Fibroblast of skin of right quadriceps (primary cell): ENCODE data around the gene NFIX.

Source experiments
- DNase-seq: peaks from one replicate; pipeline ENCODE4 v3.0.0-alpha.2; 2013

The NFIX gene

DNA sequence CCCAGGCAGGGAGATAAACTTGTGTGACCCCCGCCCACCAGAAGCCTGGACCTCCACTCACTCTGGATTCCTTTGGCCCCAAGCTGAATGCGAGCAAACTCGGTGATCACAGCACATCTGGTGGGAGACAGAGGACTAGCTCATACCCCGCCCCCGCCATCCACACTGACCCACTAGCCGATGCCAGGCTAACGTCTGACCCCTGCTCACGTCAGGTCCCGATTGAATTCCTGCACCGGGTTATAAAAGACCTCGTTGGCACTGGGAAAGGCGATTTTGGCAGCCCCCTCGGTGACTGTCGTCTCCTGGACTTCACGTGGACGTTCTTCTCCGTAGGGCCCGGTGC, 120.6 kb downstream of the NFIX start:
- no peak for DNase-seq

DNA sequence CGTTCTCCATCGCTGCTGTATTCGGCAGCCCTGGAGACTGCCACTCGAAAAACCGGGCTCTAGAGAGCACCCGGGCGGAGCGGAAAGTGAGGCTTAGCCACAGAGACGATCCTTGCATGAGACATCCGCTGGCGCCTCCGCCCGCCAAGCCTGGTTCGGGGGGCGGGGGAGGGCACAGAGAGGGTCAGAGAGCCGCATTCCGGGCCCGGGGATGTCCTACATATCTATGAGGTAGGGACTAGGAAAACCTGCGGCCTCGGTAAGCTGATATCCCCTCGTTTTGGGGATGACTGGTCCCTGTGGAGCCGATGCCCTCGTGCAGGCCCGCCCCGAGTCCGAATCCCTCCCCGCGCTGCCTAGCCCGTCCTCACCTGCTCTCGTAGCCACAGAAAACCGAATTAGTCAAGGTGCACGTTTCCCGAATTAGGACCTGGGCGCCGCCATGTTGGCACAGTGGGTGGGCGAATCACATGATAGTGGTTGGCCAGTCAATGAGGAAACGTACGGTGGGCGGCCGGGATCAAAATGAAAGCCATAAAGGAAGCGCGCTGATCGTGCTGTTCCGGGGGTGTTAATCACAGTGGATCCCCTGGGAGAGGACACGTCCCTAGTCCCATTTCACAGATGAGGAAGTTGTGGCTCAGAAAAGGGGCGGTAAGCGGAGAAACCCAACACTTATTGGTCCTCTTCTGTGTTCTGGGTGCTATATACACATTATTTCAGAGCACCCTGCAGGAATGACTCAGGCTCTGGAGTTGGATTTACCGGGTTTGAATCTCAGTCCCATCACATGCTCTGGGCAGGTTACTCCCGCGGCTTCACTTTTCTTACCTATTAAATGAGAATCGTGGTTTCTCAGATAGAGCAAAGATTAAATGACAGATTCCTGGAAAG, 121.3 kb downstream of the NFIX start, which contains the start of gene TRMT1:
Gene TRMT1, minus strand, starts transcription at position 459 of the 894 bp plus-strand sequence. Its CDS starts 341 bp downstream, at position 118.
- DNase-seq: peak; percentile 94

DNA sequence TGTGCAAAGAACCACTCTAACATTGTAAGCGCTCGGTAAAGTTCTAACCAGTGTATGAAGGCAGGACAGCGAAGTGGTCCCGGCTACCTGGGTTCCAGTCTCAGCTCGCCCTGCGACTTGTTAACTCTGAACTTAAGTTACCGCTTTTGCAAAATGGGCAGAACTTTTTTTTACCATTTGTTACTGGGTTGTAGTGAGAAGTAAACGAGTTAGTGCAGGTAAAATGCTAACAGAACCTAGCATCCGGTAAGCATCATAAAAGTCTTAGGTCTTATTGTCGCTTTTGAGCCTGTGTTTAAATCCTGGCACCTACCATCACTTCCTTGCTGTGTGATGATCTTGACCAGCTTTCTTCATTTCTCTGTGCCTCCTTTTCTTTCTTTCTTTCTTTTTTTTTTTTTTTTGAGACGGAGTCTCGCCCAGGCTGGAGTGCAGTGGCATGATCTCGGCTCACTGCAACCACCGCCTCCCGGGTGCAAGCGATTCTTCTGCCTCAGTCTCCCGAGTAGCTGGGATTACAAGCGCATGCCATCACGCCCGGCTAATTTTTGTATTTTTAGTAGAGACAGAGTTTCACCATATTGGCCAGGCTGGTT, 122.0 kb downstream of the NFIX start:
- no peak for DNase-seq

DNA sequence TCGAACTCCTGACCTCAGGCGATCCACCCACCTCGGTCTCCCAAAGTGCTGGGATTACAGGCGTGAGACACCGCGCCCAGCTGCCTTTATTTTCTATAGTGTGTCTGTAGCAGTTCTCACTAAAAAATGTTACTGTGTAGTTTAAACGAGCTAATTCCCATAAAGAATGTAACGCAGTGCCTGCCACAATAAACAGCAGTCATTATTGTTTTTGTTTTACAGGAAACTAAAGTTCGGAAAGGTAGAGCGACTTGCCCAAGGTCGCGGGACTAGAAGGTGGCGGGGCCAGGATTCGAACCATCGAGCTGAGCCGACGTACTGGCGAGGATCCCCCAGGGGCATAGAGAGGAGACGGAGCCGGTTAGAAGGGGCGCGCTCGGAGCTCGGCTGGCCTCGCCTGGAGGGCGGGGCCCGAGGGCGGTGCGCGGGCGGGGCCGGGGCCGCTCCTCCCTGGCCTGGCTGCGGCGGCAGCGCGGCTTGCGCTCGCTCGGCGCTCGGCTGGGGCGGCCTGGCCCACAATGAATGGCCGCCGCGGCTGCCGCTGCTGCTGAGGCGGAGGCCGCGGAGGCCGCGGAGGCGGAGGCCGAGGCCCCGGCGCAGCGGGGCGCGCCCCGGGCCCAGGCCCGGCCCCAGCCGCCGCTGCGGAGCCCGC, 122.6 kb downstream of the NFIX start, which contains the start of gene NACC1:
Gene NACC1, plus strand, starts transcription at position 493 of the 652 bp plus-strand sequence. CDS start 16,944 bp downstream, outside the sequence.
- DNase-seq: peak; percentile 89

DNA sequence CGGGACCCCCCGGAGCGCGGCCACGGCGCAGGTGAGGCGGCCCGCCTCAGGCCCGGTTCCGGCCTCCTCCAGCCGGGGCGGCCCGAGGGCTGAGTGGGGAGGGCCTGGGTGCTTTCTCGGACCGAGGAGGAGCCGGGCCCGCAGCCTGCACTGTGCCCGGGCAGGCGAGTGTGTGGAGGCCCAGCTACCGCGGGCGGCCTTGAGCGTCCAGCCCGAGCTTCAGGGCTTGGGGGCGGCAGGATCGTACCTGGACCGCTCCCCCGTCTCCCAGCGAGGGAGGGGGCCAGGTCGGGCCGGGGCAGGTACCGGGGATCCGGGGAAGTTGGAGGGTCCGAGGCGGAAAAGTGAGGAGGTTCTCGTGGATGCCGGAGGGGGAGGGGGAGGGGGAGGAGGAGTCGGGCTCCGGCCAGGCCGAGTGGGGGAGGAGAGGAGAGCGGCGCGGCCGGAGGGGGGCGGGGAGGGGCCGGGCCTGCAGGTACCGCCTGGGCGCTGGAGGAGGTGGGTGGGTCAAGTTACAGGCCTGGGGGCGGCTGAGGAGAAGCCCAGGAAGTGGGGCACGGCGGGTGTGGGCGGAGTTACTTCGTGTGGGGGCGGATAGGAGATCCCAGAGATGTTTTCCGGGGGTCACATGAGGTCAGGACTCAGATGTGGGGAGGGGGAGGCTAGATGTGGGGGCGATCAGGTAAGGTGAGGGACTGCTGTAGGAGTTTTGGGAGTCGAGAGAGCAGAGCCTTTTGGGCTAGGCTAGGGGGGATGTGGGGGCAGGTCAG, 123.3 kb downstream of the NFIX start:
- DNase-seq: peak; percentile 48

DNA sequence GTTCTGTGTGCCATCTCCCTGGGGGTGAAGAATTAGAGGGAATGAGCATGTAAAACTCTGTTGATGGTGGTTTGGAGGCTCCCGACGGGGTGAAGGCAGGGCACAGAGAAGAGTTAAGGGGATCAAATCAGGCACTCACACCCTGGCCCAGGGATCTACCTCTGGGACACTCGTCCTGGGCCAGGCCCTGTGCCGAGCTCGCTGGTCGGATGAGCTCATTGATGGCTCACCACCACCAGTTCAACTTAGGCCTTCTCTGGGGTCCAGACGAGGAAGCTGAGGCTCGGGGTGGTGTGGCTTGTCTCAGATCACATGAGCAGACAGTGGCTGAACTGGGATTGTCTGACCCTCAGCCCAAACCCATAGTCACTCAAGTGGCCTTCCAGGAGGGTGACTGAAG, 124.4 kb downstream of the NFIX start:
- no peak for DNase-seq

DNA sequence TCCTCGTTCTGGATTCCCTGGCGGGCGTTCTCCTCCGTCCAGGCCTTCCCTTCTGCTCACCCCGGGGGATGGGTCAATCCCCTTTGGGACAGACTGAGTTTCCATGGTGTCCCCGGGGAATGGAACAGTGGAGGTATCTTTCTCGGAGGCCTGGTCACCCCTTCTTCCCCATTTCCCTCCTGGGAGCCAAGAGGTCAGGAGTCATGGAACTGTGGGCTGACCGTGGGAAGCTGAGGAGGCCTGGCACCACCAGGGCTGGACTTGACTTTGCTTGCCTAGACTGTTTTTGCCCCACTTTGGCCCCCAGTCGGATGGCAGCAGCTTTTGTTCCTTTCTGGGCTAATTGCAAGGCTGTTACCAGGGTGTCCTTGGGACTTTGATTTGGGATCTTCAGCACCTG, 124.8 kb downstream of the NFIX start:
- DNase-seq: no peak

DNA sequence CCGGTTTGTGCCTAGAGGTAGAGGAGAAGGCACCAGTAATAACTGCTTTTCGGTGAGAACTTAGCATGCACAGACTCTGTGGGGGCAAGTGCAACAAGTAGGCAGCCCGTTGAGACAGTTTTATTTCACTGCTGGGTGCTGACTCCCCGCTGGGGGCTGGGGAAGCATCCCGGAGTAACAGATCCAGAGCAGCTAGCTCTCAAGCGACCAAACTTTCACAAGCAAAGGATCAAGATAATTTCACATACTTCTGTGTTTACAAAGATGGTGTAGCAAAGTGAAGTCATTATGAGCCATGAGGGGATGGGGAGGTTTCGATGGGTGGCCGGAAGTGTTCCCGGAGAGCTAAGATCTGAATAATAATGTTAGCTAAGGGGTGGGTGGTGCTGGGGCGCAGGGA, 125.5 kb downstream of the NFIX start:
- peak; percentile 39 for DNase-seq

DNA sequence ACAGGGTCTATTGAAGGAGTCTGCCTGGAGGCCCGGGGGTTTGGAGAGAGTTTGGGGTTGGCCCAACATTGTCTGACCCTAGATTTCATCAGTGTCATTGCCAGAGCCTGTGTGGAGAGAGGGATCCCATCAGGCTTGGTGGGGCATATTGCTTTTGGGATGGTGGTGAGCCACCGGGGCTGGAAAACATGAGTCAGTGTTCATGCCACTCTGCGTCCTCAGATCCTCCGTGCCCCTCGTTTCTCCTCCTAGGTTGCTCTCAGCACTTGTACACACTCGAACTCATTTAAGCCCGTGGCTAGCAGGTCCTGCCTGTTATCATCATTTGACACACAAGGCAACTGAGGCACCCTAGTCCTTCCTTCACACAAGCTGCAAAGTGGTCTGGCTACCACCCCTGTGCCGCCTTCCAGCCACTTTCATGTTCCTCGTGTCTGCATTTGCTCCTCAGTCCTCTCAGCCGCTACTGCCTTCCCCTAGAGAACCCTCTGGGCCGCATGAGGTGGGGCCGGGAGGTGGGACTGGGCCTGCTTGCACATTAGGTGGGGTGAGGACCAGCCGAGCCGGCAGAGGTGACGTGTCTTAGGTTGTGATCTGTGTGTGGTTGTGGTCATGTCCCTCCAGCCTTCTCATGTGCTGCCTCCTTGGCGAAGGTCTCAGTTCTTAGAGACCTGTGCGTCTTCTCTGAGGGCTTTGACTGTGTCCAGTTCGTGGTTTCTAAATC, 126.4 kb downstream of the NFIX start:
- no peak for DNase-seq

DNA sequence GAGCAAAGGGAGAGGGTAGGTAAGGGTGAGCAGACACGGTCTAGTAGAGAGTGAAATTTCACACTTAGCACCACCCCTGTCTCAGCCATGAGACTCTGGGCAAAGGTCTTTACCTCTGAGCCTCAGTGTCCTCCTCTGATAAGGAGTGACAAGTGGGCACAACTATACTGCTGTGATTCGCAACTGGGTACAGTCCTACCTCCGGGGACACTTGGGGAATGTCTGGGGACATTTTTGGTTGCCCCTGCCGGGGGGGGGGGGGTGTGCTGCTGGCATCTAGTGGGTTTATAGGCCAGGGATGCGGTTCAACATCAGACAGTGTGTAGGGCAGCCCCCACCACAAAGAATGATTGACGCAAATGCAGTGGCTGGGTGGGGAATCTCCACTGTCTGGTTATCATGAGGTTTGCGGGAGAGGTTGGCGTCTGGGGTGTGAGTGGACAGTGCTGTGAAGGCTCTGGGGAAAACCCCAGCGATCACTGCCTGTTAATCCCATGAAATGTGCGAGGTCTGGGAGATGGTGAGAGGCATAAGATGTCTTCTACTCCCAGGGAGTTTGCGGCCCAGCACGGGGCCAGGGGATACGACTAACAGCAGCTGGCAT, 127.1 kb downstream of the NFIX start:
- DNase-seq: no peak

DNA sequence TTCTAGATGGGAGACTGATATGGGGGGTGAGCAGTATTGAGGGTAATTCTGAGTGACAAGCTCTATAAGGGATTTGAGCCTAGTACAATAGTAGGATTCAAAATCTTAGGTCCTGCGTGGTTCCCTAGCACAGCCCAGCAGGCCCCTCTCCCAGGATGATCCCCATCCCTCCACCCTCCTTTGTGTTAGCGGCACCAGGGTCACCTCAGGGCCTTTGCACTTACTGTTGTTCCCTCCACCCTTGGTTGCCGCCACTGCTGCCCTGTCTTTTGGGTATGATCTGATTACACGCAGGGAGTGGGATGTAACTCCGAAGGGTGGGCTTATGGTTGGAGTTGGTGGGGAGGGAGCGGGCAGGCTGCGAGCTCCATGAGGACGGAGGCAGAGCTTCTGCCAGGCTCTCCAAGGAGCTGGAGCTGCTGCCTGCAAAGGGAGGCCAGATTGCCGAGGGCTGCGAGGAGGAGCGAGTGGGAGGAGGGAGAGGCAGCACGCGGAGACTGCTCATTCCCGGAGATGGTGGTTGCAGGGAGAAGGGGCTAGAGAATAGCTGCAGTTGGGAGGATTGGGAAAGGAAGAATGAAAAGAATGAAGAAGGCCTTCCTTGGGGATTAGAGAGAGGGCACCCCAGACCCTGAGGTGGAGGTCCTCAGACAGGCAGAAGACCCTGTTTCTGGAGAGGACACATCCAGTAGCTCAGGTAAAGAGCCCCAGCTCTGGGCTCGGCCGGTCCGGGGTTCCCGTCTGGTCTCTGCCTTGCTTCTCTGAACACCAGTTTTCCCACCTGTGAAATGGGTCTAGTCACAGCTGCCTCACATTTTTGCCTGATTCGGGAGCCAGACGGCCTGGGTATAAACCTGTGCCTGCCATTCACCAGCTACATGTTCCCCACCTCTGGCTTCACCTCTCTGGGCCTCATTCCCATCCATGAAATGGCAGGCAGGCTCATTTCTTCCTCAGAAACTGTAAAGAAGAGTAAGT, 128.0 kb downstream of the NFIX start:
- DNase-seq: no peak

DNA sequence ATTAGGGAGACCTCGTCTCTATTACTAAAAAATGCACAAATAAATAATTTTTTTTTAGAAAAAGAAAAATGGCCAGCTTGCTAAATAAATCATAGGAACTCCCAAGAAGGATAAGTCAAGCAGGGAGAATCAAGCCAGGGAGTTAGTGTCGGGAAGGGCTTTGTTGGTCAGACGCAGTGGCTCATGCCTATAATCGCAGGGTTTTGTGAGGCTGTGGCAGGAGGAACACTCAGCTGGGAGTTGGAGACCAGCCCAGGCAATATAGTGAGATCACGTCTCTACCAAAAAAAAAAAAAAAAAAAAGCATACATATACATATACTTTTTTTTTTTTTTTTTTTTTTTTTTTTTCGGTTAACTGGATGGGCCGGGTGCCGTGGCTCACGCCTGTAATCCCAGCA, 131.8 kb downstream of the NFIX start:
- DNase-seq: peak; percentile 27

DNA sequence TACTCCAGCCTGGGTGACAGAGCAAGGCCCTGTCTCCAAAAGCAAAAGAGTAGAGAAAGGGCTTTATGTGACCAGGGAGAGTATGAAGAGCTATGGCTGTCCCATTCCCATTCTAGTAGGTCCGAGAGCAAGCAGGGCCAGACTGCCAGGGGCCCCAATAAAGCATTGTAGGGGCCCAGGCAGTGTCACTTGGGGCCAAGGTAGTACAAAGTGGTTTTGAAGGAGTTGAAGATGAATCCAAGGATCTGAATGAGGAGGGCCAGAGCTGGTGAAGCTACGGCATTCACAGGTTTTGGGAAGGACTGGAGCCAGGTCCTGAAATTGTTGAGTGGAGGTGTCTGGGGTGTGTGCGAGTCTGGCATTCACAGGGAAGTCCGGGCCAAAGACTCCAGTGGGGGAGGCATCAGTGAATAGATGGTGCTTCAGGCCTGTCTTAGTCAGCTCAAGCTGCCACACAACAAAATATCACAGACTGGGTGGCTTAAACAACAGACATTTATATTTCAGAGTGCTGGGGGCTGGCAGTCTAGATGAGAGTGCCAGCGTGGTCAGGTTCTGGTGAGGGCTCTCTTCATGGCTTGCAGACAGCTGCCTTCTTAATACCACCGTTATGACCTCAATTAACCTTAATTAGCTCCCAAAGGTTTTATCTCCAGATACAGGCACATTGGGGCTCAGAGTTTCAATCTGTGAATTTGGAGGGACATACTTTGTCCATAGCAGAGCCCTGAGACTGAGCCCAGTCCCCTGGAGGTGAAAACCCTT, 132.7 kb downstream of the NFIX start:
- DNase-seq: no peak

DNA sequence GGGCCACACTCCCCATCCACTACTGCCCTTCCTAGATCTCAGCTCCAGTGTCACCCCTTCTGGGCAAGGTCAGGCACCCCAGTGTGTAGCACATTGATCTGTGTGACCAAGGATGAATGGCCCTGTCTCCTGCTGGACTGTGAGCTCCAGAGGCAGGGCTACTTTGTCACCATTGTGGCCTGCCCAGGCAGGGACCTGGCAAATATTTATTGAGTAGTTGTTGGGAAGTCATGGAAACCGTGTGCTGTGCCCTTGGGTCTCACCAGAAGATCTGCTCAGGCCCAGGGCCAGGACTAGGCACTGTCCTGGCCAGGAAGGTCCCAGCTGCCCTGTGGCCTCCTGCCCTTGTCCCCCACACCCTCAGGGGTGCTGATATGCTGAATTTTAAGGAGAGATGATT, 133.3 kb downstream of the NFIX start:
- no peak for DNase-seq

DNA sequence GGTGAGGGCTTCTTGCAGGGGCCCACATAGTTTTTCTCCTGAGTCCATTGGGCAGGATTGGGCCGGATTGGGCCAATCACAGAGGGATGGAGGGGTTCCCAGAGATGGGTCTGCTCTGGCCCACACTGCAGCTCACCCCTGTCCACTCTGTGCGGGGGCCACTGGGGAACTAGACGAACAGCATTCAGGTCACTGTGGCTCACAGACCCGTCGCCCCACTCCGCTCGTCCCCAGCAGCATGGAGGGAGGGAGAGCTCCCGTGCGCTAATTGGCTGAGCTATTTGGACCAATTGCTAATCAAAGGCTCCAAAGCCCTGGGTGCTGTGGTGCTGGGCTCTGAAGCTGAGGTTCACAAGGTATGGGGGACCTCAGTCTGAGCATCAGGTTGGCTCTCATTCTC, 134.1 kb downstream of the NFIX start:
- DNase-seq: no peak

DNA sequence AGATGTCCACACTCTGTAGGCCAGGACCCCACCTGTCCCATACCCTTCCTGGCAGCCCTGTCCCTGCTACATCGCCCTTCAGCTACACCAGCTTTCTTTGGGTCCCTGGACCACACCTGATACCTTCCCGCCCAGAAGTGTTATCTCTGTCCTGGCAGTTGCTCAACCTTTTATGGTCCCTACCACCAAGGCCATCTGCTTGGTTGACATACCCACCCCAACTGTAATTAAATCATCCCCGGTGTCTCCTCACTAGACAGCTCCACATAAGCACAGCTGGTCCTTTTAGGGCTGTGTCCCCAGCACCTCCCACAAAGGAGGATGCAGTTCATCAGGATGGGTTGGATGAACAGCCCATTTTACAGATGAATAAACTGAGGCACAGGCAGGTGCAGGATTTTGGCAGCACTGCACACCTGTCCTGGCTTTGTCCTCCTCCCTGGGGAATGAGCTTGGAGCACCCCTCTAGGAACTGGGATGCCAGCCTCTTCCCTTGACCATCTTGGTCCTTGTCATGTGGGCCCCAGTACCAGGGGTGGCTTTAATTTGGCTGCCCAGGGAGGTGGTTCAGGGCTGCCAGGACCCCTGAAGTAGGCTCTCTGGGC, 135.7 kb downstream of the NFIX start:
- no peak for DNase-seq

DNA sequence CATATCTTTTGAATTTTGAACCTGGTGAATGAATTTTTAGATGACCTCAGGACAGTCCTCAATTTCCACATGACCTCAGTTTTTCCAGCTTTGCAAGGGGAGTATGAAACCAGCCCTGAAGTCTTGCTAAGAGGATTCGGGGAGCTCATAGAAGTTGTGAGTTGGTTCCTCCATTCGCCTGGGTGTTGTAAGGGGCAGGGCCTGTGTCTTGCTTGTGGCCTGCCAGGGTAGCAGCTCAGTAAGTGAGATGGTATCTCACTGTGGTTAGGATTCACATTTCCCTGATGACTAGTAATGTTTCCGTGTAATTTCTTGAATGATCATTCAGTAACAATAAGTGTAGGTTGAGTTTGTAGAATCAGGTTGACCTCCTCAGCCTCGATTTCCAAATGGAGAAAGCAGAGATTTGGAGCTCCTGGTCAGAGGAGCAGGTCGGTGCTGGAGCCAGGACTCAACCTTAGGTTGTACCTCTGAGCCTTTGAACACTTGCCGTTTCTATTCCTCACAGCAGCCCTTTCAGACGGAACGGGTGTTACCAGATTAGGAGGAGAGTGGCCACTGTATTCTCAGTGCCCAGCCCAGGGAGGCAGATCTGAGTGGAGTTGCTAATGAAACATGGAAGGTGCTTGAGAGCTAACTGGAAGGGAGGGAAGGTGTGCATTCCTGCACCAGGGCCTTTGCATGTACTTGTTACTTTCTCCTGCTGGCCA, 137.4 kb downstream of the NFIX start:
- peak; percentile 58 for DNase-seq

DNA sequence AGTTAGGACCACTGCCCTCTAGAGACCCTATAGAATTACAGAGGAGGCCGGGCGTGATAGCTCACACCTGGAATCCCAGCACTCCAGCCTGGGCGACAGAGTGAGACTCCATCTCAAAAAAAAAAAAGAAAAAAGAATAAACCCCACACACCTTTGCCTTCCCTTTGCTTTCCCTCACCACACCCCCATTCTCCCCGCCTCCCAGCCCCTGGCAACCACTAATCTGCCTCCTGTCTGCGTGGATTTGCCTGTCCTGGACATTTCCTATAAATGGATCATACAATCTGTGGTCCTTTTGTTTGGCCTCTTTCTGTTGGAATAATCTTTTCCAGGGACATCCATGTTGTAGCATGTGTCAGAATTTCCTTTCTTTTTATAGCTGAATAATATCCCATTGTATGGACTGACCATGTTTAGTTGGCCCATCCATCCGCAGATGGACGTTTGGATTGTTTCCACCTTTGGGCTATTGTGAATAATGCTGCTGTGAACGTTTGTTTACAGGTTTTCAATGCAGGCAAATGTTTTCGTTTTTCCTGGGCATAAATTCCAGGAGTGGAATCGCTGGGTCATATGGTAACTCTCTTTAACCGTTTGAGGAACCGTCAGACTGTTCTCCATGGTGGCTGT, 138.1 kb downstream of the NFIX start:
- no peak for DNase-seq
